Testis (tissue), 3 donors: ENCODE measurements around the gene LRP1. TPM values are rescaled to one million over a fixed set of nuclear protein-coding genes. Genes with fewer than 3 reads are reported as not detected.

Source experiments
- DNase-seq: peaks from one replicate; pipeline ENCODE4 v3.0.0-alpha.2; 2019
- H3K27ac ChIP-seq, 2 donors: fragments of 200-600 bp; sonication (generic); one replicate each; pipeline ENCODE4 v1.5.1; 2019
- H3K27me3 ChIP-seq: fragments of 200-600 bp; sonication (generic); one replicate; pipeline ENCODE4 v1.5.1; 2019
- H3K36me3 ChIP-seq: fragments of 200-600 bp; sonication (generic); one replicate; pipeline ENCODE4 v1.5.1; 2017; ENCODE audit warnings: low read depth; ENCODE audit errors: missing control alignments
- H3K4me1 ChIP-seq: fragments of 200-600 bp; sonication (generic); one replicate; pipeline ENCODE4 v1.5.1; 2019
- H3K4me3 ChIP-seq, 2 donors: fragments of 200-600 bp; sonication (generic); one replicate each; pipeline ENCODE4 v1.5.1; 2017 to 2019
- H3K9me3 ChIP-seq: fragments of 200-600 bp; sonication (generic); one replicate; pipeline ENCODE4 v1.5.1; 2017
- POLR2A ChIP-seq: fragments of 450-650 bp; IDR thresholded peaks from one replicate; pipeline ENCODE4 v1.6.1; 2017; ENCODE audit warnings: antibody characterized with exemption, mild to moderate bottlenecking, moderate library complexity
- WGBS, 2 donors: methylation state at CpG; one replicate each; pipeline ENCODE4 v1.1.5; 2018; 5-methylcytosine and 5-hydroxymethylcytosine counted together
- intact Hi-C: fragments of 100-400 bp; cut with DNase I; formaldehyde crosslinking; loops from one replicate; pipeline ENCODE4 v1.15.1; 2023; ENCODE audit warnings: low total_unique reads
- polyA plus RNA-seq: library from polyadenylated mRNA; stranded (reverse); fragments of 350-450 nt; fragmentation: Illumina TruSeq; extraction: RNeasy Lipid Tissue Mini Kit (QIAGEN cat#74804); gene quantifications from one replicate; pipeline ENCODE4 v1.2.3, GENCODE V29; 2014; ENCODE audit warnings: low read depth, low replicate concordance; ENCODE audit not compliant: insufficient read depth
- total RNA-seq, 2 donors: library from RNA; depleted of rRNA; stranded (reverse); fragments of >200 nt; gene quantifications; one replicate each; pipeline ENCODE4 v1.2.3, GENCODE V29; 2016
- TF ChIP-seq, protein P1 (sequence below), 3 experiments: fragments of 450-650 bp in 2 of 3; fragments of 200-600 bp in 1 of 3; sonication (generic) in 1 of 3; IDR thresholded peaks; one replicate each; pipeline ENCODE4 v1.5.1; 2016 to 2019; ENCODE audit warnings: antibody characterized with exemption in 3 of 3, mild to moderate bottlenecking in 2 of 3, moderate library complexity in 1 of 3

Gene LRP1
- total and polyA plus RNA-seq, 3 donors from 2014 or later, result 82.4 to 200 (median 135) TPM

DNA sequence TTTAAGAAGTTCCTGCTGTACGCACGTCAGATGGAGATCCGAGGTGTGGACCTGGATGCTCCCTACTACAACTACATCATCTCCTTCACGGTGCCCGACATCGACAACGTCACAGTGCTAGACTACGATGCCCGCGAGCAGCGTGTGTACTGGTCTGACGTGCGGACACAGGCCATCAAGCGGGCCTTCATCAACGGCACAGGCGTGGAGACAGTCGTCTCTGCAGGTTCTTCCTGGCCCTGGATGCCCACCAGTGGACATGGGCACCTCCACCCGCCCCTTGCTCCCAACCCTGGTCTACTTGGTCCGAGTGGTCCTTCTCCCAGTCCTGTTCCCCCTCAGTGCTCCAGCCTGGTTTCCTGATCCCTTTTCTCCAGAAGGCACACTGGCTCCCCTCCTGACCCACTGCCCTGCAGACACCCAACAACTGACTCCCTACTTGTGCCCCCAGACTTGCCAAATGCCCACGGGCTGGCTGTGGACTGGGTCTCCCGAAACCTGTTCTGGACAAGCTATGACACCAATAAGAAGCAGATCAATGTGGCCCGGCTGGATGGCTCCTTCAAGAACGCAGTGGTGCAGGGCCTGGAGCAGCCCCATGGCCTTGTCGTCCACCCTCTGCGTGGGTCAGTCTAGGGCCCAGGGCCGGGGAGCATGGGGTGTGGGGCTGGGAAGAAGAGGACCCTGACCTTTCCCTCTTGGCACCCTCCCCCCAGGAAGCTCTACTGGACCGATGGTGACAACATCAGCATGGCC lies 51.2 kb downstream of the LRP1 start:
- intact Hi-C loops, result loop anchor here (2.0 kb wide), 1 partner anchor 53 kb away; no protein-coding TSS in a partner anchor

DNA sequence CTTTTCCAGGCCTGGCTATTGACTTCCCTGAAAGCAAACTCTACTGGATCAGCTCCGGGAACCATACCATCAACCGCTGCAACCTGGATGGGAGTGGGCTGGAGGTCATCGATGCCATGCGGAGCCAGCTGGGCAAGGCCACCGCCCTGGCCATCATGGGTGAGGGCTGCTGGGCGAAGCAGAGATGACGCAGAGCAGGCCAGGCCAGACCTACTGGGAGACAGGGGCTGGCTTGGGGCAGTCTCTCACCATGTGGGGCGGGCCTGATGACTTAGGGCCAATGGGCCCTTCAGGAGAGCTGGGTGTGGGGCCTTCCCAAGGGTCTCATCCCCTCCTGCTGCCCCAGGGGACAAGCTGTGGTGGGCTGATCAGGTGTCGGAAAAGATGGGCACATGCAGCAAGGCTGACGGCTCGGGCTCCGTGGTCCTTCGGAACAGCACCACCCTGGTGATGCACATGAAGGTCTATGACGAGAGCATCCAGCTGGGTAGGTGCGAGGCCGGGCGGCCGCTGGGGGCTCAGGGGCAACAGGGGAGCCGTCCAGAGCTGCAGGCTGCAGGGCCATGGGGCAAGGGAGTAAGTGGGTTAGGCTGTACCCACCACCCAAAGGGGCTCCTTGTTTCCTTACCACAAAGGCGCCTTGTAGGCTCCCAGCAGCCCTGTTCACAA lies 52.2 kb downstream of the LRP1 start:
- H3K27me3 ChIP-seq, result no peaks in the 10 kb centered on the region
- no peaks in the 10 kb centered on the region for H3K36me3 ChIP-seq
- 92 to 100% methylated on average over 5 to 20 of the region's 20 CpGs for WGBS, 2 donors
- H3K9me3 ChIP-seq, result no peaks in the 10 kb centered on the region
- TF ChIP-seq POLR2A, result no peak
- TF ChIP-seq, protein P1, sequence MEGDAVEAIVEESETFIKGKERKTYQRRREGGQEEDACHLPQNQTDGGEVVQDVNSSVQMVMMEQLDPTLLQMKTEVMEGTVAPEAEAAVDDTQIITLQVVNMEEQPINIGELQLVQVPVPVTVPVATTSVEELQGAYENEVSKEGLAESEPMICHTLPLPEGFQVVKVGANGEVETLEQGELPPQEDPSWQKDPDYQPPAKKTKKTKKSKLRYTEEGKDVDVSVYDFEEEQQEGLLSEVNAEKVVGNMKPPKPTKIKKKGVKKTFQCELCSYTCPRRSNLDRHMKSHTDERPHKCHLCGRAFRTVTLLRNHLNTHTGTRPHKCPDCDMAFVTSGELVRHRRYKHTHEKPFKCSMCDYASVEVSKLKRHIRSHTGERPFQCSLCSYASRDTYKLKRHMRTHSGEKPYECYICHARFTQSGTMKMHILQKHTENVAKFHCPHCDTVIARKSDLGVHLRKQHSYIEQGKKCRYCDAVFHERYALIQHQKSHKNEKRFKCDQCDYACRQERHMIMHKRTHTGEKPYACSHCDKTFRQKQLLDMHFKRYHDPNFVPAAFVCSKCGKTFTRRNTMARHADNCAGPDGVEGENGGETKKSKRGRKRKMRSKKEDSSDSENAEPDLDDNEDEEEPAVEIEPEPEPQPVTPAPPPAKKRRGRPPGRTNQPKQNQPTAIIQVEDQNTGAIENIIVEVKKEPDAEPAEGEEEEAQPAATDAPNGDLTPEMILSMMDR (IDR thresholded peaks at IDR 0.05), result no peak
- H3K4me1 ChIP-seq, result peaks cover 3% of the 10 kb centered on the region
- DNase-seq, result no peak
- no peak overlapping the region for H3K27ac ChIP-seq
- intact Hi-C loops, result no loop called here
- no peak overlapping the region for H3K4me3 ChIP-seq

More for the DNA sequence above, 51.2 kb downstream of the LRP1 start:
- Histone ChIP-seq H3K4me1 (peaks cover 13% of the 10 kb centered on the region), H3K36me3 (no peaks in the 10 kb centered on the region), H3K9me3 (no peaks in the 10 kb centered on the region), H3K4me3 (no peak overlapping the region), H3K27me3 (no peaks in the 10 kb centered on the region), H3K27ac (no peak overlapping the region)
- DNase-seq, result no peak
- TF ChIP-seq, protein P1 (IDR thresholded peaks at IDR 0.05), result no peak
- TF ChIP-seq POLR2A, result no peak
- WGBS, 2 donors, result 81 to 89% methylated on average over 3 to 27 of the region's 27 CpGs

DNA sequence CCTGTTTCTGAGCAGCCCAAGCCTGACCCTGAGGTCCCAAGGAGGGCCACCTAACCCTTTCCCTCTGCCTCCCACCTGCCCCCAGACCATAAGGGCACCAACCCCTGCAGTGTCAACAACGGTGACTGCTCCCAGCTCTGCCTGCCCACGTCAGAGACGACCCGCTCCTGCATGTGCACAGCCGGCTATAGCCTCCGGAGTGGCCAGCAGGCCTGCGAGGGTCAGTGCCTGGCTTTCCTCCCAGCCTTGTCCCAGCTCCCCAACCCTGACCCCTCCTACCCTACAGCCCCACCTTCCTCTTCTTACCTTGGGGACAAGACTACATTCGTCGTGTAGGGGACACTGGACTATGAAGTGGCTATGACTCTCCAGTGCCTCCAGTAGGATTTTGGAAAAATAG lies 52.8 kb downstream of the LRP1 start:
- H3K27me3 ChIP-seq, result no peaks in the 10 kb centered on the region
- no peaks in the 10 kb centered on the region for H3K9me3 ChIP-seq
- 61 to 64% methylated on average over 9 of the region's 9 CpGs for WGBS, 2 donors
- H3K4me1 ChIP-seq, result no peaks in the 10 kb centered on the region
- DNase-seq, result no peak
- no peak for TF ChIP-seq POLR2A
- TF ChIP-seq, protein P1 (IDR thresholded peaks at IDR 0.05), result no peak
- intact Hi-C loops, result no loop called here
- no peak overlapping the region for H3K4me3 ChIP-seq
- H3K27ac ChIP-seq, result no peak overlapping the region
- no peaks in the 10 kb centered on the region for H3K36me3 ChIP-seq

GRCh38 chr12:57181561-57182155 lies 53.4 kb downstream of the LRP1 start:
- Histone ChIP-seq H3K36me3 (no peaks in the 10 kb centered on the region), H3K4me1 (no peaks in the 10 kb centered on the region), H3K27ac (no peak overlapping the region), H3K4me3 (no peak overlapping the region), H3K9me3 (no peaks in the 10 kb centered on the region), H3K27me3 (no peaks in the 10 kb centered on the region)
- no peak for DNase-seq
- intact Hi-C loops, result no loop called here
- TF ChIP-seq POLR2A, result no peak
- TF ChIP-seq, protein P1 (IDR thresholded peaks at IDR 0.05), result no peak
- 80 to 81% methylated on average over 5 of the region's 5 CpGs for WGBS, 2 donors
